Measurements from ENCODE around the gene DUSP6.

Gene DUSP6

DNA sequence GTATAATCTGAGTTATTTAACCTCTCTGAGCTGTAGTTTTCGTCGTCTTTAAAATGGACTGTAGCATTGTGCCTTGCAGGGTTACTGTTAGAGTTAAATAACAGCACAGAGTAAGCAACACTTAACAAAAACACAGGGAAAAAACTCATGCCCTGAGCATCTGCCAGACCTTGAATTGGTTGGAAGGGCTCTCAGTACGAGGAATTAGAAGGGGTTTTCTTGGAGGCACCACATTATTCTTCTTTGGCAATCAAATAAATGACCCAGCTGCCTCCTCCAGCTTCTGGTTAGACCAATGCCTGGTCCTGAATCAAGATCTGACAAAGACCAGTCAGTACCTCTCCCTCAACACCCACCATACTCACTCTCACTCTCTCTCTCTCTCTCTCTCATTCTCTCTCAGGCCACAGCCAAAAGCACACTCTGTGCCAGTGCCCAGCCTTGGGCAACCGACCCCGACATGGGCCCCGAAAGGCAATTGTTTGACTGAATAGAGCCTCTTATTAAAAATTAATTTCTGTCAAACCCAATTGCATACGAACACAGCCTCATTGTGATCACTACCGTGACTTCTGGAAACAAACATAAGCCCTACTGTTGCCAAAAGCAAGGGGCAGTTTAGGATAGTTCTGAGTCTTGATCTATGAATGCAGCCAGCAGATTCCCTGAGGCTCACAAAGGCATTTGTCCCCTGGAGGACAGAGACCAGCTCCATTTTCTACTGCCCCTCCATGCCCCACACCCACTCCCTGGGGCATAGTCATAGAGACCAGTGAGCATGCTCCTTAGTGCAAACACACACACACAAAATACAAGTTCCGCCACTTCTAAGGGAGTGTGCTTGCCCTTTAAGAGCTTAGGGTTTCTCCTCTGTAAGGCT is 23.9 kb downstream of the DUSP6 start:
- FAIRE-seq = no peak

DNA sequence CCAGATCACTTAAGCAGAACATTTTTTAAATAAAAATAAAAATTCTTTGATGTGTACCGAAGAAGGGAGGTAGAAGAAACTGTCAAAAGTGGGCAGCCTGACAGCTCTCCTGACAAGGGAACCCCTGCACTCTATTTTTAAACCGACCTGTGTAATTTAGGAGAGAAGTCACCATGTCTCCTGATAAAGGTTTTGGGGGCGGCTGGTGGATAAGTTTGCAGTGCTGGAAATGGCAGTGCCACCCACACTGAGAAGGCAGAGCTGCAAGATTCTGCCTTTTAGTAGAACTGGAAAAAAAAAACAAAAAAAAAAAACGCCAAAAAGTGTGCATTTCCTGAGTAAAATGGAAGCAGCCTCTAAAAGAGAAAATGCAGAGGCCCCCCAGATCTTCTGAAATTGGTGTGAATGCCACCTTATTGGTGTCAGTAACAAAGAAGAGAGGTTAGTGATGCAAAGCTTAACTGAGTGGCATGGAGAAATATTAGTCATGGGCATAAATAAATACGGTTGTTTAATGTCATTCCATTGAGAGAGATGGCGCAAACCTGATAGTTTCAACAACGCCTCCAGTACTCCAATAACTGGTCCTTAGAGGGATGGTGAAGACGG is 24.7 kb downstream of the DUSP6 start:
- no peak for FAIRE-seq

DNA sequence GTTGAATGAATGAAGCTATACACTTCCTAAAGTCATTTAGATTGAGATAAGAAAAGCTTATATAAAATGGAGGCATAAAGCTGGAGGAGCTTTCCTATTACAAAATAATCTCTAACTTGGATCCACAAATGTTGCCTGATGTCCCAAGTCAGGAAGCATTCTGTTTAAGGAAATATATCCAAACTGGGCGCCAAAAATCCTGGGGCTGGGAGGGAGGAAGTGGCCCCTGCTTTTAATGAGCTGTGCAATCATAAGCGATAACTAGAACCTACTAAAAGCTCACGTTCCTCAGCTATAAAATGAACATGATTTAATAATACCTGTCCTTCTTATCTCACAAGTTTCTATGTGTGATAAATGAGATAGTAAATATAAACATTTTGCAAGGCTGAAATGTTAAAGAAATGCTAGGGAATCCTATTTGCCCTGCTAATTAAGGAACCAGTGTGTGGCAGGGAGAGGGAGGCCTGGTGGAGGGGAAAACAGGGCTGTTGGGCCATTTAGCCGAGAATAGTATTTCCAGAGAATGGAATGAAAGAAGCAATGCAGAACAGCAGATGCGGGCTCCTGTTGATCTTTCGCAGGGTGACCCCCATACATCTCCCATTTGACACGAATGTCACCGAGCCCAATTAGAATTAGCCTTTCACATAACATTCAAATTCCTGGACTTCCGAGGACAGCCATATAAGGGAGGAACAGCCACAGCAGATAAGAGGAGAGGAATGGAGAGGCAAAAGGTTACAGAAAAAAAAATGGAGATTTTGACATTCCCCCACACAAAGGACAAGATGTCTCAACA is 25.9 kb downstream of the DUSP6 start:
- no peak for FAIRE-seq

DNA sequence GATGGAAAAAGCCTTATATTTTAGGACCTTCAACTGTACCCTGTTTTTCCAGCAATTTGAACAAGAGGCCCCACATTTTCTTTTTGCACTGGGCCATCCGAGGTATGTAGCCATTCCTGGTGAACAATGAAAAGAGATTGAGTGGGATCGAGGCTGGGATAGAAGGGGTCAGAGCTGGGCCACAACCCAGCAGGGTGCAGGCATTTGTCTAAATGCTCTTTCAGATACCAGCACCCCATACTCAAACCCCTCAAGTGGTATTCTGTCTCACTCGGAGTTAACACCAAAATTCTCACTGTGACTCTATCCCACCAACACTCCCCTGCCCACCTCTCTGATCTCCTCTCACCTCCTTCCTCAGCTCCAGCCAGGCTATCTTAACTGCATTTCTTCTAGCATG is 26.8 kb downstream of the DUSP6 start:
- FAIRE-seq = no peak

DNA sequence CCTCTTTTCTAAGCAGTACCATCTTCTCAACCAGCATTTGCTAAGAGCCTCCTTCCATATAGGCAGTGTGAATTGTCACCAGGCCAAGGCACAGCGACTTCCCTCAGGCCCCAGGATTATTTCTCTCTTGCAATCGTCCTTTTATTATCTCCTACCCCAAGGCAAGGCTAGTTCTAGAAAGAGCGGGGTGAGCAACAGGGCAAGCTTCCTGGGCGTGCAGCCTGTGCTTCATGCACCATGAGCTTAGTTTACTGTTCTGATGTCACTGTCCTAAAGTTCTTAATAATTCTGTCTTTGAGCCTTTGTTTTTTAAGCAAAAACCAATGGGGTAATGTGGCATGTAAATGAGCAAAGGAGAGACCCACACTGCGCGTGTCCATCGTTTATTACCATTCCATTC is 27.9 kb downstream of the DUSP6 start:
- FAIRE-seq = no peak

DNA sequence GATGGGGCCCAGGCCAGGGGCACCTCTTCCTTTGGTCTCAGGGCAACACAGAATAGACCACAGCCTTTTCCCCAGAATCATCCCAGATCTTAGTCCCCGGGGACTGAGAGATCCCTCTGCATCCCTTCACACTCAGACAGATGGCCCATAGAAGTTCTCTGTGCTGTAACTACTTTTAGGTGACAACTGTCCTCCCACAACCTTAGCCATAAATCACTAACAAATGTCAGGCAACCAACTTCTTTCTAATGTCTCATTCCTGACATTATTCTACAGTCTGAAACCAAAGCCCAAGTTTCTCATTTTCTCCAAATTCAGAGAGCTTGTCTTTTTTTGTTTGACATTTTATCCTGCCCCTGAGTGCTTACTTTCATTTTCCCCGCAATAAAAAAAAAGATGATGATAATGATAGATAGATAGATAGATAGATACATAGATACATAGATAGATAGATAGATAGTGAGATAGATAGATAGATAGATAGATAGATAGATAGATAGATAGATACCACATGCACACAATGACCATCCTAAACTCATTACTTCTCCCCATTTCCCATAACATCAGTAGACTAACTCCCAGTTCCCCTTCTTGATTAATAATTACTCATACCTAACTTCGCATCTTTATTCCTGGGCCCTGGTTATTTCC is 28.6 kb downstream of the DUSP6 start:
- no peak for FAIRE-seq

DNA sequence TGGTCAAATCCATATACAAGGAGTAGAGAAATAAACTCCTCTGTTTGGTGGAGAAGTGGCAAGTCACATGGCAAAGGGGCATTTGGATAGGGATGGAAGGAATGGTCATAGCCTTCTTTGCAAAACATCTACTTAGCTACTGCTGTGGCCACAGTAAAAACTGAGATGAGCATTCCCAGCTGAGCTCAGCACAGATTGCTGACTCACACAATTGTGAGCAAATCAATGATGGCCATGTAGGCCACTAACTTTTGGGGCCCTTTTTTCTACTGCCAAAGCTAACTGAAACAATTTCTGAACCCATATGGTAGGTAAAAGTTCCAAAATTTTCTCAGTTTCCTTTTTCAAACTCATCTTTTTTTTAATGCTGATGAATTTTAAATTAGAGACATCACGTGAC is 31.6 kb downstream of the DUSP6 start:
- no peak for FAIRE-seq

DNA sequence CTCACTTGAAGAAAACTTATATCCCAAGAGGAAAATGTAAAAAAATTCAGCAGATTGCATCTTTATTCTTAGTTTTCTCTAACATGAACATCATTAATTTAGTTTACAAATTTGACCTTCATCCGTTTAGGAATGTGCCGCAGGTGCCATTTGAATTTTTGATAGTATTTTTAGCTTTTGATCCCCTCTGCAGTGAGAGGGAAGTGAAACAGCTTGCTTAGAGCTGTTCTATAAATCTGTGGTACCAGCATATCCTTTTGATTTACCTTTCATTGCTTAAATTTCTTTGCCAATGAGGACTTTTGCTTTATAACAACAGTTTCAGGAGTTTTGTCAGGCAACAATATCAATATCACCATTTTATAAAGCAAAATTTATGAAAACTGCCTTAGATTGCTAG is 32.7 kb downstream of the DUSP6 start:
- no peak for FAIRE-seq

DNA sequence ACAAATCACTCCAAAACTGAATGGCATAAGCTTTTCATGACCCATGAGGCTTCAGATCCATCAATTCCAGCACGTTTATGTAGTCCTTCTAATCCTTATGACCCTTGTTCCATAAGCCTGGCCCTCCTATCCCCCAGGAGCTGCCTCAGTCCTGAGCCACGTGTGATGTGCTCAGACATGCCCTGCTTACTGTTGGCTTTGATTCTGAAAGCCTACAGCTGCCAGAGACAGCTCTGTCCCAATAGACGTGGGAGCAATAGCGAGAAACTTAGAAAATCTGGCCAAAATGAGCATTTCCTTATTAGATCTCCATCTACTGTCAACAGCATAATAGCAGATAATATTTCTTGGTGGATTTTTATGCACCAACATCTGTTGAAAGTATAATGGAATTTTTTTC is 33.2 kb downstream of the DUSP6 start:
- FAIRE-seq = no peak

DNA sequence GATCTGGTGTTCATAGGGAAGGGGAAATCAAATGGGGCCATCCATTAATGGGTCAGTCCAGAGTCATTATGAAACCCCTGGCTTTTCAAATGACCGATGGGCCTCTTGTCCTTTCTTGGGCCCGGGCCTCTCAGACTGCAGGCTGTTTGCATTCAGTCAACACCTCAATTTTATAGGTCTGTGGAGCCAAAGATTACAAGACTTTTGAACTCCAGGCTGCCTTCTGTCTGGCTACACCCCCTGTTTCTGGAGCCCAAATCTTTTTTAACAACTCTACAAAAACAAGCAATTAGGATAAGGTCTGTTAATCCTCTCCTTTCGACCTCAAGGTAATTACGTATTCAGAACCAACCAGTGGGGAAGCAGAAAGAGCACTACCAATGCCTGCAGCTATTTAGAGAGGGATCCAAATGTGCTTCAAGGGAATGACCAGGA is 35.6 kb downstream of the DUSP6 start:
- no peak for FAIRE-seq

DNA sequence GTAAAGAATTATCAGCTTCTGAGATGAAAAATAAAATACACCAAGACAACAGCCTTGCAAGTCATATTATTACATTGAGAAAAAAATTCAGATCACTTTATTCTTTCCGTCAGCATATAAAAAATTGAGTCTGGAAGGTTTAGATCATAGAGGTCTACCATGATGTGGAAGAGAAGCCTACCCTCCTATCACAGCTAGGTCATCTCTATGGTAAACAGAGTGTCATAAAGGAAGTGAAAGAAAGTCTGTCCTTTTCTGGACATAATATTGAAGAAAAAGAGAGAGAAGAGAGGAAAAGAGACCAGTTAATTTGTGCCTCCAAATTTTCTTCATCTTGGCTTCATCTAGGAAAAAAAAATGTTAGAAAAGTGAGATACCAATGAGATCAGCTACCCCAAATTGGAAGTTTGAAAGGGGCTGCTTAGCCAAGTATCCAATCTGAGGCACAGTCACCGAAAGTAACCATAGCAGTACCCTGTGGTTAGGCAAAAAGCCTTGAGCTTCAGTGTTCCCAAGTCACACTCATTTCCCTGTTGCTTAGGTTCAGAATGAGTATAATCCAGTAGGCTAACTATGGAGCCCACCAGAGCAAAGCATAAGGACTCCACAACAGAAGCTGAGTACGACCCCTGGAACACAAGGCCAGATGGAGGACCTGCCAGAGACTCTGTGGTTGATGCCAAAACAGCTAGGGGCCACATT is 38.1 kb downstream of the DUSP6 start:
- no peak for FAIRE-seq

DNA sequence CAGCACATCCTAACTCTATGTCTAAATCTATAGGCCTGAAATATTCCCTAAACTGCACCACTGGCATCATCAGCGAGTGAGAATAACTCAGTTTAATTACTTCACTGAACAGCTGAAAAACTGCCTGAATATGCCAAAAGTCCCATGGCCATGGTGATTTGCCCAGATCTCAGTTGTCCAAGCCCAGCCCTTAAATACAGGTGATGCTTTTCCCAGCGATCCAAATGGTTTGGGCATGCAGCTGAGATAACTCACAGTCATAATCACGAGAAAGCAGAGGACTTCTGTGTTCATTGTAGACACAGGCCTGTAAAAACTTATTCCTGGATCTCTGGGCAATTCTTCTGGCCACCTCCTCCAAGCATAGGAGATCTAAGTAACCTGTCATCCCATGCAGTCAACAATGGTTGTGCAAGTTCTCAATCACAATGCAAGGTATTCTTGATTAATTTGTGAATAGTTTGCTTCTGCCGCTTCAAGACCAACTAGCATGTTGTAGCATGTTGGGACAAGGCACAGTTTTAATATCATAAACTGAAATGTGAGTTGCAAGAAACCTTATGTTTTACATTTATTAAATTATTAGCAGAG is 40.5 kb downstream of the DUSP6 start:
- FAIRE-seq = no peak

DNA sequence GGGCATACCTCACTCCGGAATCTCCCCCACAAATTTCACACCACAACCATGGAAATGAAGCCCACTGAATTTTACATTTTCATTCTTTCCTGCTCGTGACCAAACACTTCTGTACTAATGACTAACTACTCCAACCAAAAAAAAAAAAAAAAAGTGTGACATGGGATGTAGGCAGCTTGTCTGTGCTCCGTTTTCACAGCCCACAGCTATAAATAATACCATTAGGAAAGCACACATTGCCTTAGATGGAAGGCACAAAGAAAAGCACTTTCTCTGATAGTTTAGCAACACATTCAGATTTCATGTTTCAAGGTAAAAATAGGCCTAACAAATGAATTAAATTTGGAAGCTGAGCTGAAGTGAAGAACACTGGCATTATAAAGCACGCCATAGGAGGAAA is 42.5 kb downstream of the DUSP6 start:
- no peak for FAIRE-seq

DNA sequence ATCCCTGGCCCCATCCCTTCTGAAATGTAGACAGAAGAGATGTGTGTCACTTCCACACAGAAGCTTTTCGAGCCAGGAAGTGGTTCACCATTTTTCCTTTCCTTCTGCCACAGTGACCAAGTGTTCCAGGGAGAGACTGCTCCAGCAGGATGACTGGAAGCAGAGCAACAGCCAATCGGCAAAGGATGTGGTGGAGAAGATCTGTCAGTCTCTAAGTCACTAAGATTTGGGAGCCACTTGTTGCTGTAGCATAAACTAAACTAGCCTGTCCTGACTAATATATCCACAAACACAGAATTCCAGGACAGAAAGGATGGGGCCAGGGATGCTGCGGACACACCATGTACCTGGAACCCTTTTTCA is 42.9 kb downstream of the DUSP6 start:
- no peak for FAIRE-seq

DNA sequence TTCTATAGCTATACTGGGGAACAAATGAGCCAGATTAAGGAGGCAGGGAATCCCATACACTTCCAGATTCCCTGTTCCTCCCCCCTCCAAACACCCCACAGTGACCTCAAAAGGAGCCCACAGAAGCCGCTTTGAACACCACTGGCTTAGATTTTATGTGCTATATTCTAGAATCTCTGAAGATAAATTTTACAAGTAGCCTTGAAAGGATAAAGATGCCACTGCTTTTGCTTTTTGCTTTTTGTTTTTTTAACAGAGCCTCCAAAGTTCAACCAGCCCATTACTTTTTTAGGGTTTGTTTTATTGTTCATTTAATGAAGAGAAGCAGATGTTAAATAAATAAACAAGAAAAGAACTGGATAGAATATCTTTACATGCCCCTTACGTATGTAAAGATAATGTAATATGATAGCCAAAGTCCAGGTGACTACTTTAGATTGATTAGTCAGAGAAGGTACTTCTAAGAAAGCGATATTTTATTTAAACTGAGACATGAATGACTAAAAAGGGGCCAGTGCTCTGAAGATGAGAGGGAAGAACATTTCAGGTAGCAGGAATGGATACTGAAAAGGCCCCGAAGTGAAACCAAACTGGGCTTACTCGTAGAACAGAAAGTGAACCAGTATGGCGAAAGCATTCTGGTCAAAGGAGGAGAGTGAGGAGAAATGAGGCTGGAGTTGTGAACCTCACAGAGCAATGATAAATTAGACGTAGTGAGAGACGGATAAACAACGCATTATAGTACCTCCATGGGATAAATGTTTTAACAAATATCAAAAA is 44.6 kb downstream of the DUSP6 start:
- no peak for FAIRE-seq

DNA sequence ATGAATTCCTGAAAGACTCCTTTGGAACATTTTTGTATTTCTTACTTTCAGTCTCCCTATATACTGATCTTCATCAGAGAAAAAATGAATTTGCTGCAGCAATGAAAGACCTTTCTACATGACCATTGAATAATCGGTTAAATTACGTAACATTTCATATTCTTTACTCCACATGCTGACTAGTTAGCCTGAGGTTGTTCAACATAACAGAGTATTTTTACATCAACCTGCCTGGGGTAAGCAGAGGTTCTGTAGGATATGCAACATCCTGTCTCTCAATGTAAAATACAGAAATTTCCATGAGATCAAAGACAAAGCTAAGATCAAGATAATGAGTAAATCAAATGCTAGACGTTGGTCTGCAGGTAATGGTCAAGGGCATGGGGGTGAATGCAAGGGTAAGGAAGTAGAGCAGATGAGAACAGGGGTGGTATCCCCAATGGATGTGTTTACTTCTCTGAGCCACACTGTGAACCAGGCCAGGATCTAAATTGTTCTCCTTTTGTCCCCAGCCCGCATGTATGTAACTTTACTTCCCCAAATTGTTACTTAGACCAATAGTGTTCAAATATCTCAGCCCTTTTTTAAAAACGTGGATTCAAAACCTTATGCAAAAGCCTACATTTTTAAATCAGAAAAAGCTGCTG is 45.4 kb downstream of the DUSP6 start:
- no peak for FAIRE-seq

DNA sequence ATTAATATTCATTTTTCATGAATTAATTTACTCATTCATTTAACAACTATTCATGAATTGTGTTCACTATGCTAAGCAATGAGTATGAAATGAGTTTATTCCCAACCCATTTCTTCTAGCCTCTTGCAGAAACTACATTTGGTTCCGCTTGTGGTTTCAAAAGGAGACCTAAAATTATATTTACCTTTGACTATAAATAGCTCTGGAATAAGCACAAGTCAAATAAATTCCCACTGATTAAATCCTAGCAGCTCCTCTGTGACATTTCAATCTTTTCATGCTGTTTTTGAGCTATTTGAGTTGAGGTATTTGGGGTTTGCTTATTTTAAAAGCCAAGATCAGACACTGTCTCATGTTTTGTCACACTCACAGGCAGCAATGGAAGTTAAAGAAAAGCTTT is 46.9 kb downstream of the DUSP6 start:
- no peak for FAIRE-seq

DNA sequence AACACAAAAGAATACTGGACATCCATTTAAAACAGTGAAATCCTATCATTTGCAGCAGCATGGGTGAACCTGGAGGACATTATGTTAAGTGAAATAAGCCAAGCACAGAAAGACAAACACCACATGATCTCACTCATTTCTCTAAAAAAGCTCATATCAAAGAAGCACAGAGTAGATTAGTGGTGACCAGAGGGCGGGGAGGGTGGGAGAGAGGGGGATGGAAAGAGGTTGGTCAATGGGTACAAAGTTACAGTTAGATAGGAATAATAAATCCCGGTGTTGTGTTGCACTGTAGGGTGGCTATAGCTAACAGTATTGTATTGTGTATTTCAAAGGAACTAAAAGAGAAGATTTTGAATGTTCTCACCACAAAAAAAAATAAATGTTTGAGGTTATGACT is 52.4 kb downstream of the DUSP6 start:
- FAIRE-seq = no peak

DNA sequence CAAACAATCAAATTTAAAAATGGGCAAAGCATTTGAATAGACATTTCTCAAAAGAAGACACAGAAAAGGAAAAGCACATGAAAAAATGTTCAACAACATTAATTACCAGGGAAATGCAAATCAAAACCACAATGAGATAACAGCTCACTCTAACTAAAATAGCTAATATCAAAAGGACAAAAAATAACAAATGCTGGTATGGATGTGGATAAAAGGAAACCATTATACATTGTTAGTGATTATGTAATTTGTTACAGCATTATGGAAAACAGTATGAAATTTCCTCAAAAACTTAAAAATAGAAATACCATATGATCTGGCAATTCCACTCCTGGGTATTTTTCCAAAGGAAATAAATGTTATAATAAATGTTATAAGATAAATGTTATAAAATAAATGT is 52.9 kb downstream of the DUSP6 start:
- FAIRE-seq = no peak
